Measurements from ENCODE around the gene MVD. TPM values are rescaled to one million over a fixed set of nuclear protein-coding genes. Genes with fewer than 3 reads are reported as not detected.

The MVD gene
- polyA plus RNA-seq, 1 donor: 27.3 TPM

DNA sequence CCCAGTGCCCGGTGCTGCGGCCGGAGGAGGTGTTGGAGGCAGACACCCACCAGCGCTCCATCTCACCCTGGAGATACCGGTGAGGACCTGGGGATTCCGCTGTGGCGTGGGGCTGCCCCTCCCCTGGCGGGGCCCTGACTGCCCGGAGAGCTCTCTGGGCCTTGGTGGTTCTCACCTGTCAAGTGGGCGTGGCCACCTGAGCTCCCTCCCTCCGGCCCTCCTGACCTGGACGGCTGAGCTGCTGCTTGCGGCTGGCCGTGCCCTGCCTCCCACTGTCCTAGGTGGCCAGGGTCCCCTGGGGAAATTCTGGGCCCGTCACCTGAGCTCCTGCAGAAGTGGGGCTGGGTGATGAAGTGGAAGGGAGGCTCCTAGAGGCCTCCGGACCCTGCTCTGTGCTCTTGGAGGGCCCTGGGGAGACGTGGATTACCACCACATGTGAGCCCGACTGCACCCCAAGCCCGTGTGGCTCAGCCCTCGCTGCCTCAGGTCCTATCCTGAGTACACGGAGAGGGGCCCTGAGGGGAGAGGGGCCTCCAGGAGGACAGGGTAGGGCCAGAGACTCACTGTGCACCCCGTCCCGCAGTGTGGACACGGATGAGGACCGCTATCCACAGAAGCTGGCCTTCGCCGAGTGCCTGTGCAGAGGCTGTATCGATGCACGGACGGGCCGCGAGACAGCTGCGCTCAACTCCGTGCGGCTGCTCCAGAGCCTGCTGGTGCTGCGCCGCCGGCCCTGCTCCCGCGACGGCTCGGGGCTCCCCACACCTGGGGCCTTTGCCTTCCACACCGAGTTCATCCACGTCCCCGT, 23.5 kb downstream of the MVD start:
- DNase-seq: no peak

DNA sequence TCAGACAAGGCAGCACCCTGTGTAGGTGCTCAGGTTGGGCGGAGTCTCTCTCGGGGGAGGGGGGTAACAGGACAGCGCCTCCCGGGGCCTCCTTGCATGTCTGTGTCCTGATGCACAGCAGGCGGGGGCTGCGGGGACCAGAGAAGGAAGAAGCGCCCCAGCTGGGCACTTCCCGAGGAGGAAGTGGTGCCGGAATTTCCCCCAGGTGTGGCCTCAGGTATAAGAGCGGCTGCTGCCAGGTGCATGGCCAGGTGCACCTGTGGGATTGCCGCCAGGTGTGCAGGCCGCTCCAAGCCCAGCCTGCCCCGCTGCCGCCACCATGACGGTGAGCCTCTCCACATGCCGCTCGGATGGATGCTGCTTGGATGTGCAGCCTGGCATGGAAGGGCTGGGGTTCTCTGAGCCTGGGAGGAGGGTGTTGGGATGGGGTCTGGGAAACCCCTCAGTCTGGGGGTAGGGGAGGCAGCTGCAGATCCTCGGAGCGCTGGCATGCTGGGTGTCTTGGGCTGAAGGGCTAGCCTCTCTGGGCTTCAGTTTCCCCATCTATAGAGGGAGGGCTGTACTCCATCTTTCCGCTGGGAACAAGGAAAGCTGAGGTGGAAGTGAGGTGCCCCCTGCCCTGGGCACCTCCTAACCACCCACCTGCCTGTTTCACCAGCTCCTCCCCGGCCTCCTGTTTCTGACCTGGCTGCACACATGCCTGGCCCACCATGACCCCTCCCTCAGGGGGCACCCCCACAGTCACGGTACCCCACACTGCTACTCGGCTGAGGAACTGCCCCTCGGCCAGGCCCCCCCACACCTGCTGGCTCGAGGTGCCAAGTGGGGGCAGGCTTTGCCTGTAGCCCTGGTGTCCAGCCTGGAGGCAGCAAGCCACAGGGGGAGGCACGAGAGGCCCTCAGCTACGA, 24.3 kb downstream of the MVD start, which contains the start of gene IL17C:
Gene IL17C (plus strand): TSS at position 250 of the 908 bp plus-strand sequence. CDS start 70 bp downstream, at position 320.
- DNase-seq: no peak

DNA sequence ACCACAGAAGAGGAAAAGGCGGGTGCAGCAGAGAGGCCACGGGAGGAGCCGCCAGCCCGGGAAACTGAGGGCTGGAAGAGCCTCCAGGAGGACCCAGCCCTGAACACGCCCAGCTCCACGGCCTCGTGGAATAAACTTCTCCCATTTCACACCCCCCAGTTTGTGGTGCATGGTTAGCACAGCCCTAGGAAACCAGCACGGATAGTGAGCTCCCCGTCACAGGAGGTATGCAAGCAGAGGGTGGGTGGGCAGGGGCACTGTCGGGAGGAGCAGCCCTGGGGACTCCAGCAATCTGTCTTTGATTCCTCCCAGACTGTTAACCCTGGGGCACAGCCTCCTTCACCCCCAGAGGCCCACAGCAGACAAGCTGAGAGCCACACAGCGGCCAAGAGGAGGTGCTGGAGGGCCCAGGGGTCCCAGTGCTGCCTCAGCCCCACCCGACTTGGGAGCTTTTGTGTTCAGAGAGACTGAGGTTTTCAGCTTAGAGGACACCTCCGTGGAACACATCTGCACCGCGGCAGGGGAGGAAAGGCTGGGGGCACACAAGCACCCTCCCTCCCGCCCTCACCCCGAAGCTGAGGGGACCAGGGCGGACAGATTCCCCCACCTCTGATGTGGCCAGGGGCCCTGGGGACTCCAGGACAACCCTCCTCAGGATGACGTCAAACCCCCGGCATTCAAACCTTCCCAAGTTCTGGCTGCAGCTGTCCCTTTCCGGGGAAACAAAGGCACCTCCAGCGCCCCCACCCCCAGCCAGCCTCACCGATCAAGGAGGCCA, 26.2 kb downstream of the MVD start:
- no peak for DNase-seq

DNA sequence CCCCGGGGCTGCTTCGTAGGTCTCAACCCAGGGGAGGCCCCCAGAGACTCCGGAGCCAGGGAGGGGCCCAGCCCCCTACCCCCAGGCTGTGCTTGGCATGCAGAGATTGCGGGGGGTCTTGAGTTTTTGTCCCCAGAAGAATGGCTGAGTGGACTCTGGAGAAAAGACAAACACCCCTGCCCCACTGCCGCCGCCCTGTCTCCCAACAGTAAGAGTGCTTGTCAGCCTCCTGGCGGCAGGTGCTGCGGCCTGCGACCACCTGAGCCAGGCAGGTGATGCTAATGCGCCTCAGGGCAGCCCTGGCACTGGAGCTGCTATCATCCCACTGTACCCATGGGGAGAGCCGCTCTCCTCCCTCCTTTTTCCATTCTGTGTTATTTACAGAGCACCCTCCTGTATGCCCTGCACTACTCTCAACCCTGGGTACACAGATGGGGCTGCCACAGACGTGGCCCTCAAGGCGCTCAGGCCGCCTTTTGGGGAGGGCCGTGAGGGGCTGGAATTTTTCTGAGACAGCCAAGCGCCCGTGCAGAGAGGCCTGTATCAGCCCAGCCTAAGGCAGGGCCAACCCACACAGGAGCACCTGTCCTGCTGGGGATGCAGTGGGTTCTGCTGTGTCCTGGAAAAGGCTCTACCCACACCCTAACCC, 27.1 kb downstream of the MVD start:
- no peak for DNase-seq

DNA sequence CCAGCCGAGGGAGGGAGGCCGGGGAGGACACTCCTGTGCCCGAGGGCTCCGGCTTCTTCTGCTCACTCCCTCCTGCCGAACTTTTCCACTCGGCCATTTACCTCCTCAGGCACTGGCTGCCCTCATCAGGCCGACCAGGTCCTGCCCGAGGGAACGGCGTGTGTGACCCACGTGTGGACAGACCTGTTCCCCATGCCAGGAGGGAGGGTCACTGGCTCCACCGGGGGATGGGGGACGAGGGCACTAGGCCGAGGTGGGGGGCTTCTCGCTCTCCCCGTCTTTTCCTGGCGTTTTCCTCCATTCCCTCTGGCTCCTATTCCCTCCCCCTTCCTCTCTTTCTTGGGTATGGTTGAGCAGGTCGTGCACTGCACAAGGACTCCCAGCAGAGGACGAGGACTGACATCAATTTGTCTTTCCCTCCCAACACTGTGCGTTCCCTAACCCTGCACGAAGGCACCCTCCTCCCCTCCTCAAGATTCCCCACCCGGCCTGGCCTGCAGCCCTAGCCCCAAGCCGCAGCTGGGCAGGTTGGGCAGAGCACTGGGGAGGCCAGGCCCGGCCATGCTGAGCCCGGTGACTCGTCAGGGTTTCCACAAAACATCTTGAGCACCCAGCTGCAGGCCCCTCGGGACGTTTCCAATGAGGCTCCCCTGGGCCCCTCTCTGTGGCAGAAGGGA, 27.8 kb downstream of the MVD start:
- no peak for DNase-seq

DNA sequence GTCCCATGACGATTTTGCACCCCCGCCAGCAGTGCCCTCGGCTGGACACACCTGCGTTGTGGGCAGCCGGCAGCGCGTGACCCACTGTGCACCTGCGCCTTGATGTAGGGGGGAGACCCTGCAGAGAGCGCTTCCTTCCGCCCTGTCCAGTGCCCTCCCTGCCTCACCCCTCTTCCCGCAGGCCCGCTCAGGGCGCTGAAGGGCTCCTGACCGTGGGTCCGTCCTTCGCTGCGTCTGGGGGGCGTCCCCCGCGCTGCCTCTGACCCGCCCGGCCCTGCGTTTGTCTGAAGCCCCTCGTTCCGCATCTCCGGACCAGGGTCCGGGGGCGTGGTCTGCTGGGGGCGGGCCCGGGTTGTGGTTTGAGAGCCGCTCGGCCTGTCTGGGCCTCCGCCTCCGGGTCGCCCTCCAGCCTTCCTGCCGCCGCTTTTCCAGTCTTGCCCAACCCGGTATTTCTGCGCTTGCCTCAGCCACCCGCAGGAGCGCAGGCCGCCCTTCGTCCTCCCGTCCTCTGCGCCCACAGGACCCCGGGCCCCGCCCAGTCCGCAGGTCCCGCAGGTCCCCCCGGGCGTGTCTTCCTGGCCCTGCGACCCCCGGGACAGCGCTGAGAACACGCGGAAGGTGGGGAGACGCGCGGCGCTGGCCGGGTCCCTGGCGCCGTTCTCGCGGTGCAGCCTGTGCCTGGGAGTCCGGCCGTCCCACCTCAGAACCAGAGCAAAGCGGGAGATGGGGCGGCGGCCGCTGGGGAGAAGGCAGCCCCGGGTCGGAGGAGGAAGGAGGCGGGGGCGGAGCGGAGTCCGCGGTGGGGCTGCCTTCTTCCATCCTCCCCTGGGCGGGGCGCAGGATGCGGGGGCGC, 28.5 kb downstream of the MVD start:
- DNase-seq: no peak

DNA sequence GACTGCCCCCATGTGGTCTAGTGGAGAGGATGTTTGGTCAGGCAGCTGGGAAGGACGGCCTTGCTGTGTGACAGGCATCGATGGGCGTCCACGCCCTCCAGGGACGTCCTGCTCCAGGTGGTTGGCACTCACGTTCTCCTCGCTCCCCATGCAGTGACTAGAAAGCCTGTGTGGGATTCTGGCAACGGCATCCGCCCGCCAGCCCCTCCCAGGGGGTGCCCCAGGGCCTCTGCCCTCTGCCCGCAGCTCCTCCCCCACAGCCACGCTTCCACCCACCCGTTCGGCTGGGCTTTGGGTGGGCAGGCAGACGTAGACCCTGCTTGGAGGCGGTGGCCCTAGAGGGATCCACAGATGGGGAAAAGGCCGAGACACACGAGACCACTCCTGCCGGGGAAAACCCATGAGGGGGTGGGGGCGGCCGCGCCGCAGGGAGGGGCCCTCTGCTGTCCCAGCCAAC, 29.2 kb downstream of the MVD start:
- DNase-seq: no peak

DNA sequence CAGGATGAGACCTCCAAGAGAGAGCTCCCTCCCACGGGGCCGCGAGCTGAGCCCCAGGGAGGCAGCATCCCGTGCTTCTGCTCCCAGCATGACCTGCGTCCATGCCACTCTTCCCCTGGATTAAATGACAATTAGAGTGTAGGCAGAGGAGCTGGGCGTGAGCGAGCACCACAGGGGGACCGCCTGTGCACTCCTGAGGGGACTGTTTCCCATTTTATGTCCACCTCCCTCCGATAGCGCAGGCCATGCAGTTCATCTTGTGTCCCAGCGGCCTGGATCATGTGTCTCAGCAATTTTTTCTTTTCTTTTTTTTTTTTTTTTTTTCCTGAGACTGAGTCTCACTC, 30.3 kb downstream of the MVD start:
- no peak for DNase-seq

DNA sequence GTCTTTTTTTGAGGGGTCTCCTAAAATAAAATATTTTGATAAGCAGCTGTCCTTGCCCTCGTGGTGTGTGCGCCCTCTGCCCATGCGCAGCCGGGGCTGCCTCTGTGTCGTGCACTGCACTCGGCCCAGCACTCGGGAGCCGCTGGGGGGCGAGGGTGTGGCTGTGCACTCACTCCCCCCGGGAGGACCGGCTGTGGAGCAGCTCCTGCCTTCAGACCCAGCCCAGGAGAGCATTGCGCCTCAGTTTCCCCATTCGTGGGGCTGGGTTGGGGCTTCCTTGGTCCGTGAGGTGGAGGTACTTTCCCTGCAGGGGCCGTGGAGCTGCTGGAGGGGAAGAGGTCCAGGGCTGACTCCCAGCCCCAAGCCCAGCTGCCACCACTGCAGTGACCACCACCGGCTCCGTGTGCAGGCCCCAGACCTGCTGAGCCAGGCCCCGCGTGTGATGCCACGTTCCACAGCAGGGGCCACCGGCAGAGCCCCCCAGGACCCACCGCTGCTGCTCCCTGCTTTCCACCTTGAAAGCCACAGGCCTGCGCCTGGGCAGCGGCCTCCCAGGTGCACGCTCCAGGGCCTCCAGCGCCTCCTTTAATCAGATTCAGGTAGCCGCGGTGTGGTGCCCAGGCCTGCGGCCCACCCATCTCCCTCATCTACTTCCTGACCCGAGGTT, 30.8 kb downstream of the MVD start:
- DNase-seq: no peak

DNA sequence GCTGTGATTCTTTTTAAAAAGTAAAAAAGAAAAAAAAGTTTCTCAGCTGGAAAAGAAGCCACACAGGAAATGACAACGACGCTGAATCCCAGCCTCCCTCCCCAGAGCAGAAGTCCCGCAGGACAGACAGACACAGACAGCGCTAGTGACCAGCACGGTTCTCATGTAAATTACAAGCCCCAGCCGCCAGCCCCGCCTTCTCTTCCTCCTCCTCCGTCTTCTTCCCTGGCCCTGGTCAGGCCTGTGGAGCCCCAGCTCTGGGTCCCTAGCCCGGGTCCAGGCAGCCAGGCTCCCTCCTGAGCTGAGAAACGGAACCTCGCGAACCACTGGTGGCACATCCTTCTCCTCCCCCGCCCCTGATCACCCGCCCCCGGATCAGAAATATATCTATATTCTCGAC, 31.5 kb downstream of the MVD start:
- no peak for DNase-seq

DNA sequence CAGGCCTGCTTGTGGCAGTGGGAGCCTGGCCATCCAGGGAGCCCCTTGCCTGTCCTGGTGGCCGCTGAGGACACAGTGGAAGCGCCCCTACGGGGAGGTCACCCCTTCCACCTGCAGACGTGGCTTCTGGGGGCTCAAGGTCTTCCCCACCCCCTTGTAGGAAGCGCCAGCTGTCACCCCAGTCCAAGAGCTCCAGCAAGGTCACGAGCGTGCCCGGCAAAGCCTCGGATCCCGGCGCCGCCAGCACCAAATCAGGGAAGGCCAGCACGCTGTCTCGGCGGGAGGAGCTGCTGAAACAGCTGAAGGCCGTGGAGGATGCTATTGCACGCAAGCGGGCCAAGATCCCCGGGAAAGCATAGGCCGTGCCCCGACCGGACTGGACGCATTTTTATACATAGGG, 31.9 kb downstream of the MVD start:
- DNase-seq: no peak

DNA sequence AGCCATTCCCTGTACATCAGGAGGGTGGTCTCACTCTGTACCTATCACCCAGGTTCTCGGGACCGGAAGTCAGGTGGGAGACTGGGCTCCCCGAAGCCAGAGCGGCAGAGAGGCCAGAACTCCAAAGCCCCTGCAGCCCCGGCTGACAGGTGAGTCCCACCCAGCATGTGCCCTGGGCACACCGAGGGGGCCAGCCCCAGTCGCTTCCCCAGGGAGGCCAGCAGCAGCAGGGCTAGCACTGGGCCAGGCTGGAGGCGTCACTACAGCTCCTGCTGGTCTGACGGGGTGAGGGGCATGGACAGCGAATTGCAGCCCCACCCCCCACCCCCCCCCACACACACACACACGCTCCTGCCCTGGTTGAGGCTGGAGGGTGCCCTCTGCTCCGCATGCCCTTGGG, 32.5 kb downstream of the MVD start:
- DNase-seq: no peak

DNA sequence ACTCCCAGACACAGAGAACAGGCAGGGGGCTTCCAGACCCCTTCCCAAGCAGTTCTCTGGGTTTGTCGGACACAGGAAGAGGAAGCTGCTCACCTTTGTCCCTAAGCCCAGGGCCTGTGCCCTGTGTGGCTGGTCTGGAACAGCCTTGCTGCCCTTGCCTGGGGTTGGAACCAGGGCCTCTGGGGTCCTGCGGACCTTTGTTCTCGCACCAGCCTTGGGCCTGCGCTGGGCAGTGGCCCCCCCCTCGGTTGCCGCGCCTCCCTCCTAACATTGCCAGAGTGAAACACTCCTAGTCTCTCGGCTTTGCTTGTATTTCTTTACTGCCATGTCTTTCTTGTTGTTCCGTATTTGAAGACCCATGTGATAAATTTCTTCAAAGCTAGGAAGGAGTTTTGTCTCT, 33.1 kb downstream of the MVD start:
- no peak for DNase-seq

DNA sequence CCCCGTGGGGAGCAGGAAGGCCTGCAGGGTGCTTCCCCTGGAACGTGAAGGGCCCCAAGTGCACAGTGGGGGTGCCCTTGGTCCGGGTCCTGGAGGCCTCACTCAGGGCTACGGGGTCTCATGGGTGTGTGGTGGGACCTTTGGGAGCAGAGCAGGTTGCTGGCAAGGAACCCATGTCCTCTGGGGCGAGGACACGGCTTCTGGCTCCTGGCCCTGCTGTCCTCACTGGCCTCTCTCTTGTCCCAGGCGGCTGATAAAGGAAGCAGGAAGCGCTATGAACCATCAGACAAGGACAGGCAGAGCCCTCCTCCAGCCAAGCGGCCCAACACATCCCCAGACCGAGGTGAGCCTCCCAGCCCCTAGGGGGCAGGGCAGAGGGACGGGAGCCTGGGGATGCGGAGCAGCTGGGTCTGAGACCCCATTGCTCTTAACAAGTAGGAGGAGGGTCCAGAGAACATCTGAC, 34.3 kb downstream of the MVD start:
- no peak for DNase-seq

DNA sequence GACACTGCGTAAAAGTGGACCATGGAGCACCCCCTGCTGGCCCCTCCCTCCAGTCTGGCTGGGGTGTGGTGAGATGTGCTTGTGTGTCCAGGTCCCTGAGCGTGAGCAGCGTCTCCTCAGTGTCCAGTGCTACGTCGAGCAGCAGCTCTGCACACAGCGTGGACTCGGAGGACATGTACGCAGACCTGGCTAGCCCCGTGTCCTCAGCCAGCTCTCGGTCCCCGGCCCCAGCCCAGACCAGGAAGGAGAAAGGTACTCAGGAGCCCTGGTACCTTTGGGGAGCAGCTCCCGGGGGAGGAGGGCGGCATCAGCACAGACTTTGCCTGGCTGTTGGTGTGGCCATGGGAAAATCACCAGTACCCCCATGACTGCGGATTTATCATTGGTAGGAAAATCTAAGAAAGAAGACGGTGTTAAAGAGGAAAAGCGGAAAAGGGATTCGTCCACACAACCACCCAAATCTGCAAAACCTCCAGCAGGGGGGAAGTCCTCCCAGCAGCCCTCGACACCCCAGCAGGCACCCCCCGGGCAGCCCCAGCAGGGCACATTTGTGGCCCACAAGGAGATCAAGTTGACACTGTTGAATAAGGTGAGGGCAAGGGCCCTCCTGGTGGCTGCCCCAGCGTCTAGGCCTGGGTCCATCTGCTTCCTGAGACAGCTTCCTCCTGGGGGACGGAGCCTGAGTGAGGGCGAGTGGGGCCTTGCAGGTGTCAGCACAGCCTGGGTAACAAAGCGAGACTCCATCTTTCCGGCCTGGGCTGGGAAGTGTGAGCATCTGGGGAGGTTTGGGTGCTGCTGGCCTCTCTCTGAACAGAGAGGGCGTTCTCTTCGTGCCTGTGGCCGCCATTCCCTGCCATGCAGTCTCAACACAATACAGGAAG, 35.1 kb downstream of the MVD start:
- no peak for DNase-seq

DNA sequence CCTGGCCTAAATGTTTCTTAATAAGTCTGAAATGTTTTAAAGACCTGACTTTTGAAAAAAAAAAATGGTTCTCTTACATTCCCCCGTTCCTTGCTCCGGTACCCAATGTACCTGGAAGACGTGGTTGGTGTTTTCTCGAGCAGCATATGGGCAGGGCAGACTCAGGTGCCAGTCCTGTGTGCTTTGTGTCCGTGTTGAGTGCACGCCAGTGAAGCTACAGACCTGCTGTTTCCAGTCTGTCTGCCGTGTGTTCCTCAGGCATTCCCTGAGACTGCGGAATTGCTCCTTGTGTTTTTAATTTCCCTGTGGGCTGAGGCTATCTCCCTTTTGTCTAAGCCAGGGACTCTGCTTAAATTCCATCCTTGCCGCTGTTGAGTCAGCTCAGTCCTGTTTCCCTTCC, 36.2 kb downstream of the MVD start:
- no peak for DNase-seq

DNA sequence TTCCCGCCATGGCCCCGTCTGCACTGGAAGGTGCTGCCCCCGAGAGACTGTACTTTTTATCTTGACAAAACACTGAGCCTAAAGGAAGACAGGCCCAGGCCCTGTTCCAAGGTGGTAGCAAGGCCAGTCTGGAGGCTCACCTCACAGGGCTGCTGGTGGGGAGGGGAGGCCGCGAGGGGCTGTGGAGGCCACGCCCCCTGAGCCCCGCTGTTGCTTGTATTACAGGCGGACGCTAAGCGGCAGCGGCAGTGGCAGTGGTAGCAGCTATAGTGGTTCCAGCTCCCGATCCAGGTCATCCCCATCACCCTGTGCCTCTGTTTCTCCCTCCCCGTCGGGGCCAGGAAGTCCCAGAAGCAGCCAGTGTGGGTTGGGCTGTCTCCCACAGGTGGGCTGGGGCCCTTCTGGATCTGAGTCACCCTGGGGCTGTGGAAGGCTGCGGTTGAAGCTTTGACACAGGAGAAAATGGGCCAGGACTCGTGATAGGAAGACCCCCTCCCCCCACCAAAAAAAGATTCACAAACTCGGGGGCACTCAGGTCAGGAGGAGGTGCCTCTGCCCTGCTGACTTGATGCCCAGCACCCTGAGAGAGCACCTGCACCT, 37.8 kb downstream of the MVD start:
- DNase-seq: no peak

DNA sequence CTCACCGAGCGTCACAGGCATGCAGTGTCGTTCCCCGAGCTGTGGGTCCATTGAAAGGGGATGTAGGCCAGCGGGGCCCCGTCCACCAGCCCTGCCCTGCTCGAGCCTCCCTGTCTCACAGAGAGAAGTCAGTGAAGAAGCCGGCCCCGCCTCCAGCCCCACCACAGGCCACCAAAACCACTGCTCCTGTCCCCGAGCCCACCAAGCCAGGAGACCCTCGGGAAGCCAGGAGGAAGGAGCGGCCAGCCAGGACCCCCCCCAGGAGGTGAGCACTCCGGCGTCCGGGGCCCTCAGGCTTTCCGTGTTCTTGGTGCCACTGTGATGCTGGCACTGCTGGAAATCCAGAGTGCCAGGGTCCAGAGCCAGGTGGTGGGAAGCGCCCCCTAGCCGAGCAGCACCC, 38.4 kb downstream of the MVD start:
- DNase-seq: no peak

DNA sequence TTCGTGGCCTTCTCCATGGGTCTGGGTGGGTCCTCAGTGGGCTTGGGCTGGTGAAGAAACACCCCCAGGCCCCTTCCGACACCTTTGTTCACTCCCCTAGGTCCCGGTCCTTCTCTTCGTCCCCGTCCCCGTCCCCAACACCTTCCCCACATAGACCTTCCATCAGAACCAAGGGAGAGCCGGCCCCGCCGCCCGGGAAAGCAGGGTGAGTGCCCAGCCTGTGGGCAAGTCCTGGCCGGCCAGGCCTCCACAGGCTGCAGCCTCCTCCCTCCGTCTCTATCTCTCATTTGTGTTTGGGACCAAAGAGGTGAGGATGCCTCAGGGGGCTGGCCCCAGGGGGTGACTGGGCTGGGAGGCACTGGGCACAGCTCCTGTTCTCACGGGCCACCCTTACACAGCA, 39.0 kb downstream of the MVD start:
- DNase-seq: no peak

Measured in hindlimb muscle (tissue), 1 donor.